NCI-H526 (cell line): ENCODE measurements around the gene FOXJ3.
A peak's percentile ranks its signal among the peaks of the same experiment; 100 is the strongest.

Source experiments
- DNase-seq, 2 experiments: peaks; one replicate each; lab custom pipeline; 2025; lab: John Stamatoyannopoulos, UW

FOXJ3 gene

GRCh38 chr1:42311138-42311537 is 23.9 kb downstream of the FOXJ3 start:
- DNase-seq, result no peak

GRCh38 chr1:42306977-42307376 is 28.1 kb downstream of the FOXJ3 start:
- no peak for DNase-seq

- no peak for DNase-seq
Measured at GRCh38 chr1:42305639-42306038, 29.4 kb downstream of the FOXJ3 start.

GRCh38 chr1:42302034-42302433 is 33.0 kb downstream of the FOXJ3 start:
- no peak for DNase-seq

GRCh38 chr1:42298520-42298919 is 36.5 kb downstream of the FOXJ3 start:
- DNase-seq, result no peak

GRCh38 chr1:42295816-42296215 is 39.2 kb downstream of the FOXJ3 start:
- DNase-seq, result no peak

GRCh38 chr1:42290130-42290529 is 44.9 kb downstream of the FOXJ3 start:
- DNase-seq, result no peak

GRCh38 chr1:42288311-42288985 is 46.6 kb downstream of the FOXJ3 start:
- DNase-seq, result no peak

GRCh38 chr1:42282867-42283583 is 52.0 kb downstream of the FOXJ3 start:
- DNase-seq, result no peak

- peak in 1 of 2 experiments; percentile 2 for DNase-seq
Measured at GRCh38 chr1:42282024-42282579, 52.9 kb downstream of the FOXJ3 start.

GRCh38 chr1:42280821-42281220 is 54.2 kb downstream of the FOXJ3 start:
- no peak for DNase-seq

- DNase-seq, result no peak
Measured at GRCh38 chr1:42279055-42279454, 56.0 kb downstream of the FOXJ3 start.

- DNase-seq, result no peak
Measured at GRCh38 chr1:42272920-42273319, 62.1 kb downstream of the FOXJ3 start.

GRCh38 chr1:42267904-42268303 is 67.1 kb downstream of the FOXJ3 start:
- no peak for DNase-seq

- DNase-seq, result no peak
Measured at GRCh38 chr1:42266253-42267135, 68.5 kb downstream of the FOXJ3 start.

GRCh38 chr1:42264511-42265190 is 70.4 kb downstream of the FOXJ3 start:
- DNase-seq, result no peak

GRCh38 chr1:42263019-42263418 is 72.0 kb downstream of the FOXJ3 start:
- no peak for DNase-seq

GRCh38 chr1:42260376-42261070 is 74.5 kb downstream of the FOXJ3 start:
- no peak for DNase-seq

GRCh38 chr1:42259739-42260064 is 75.3 kb downstream of the FOXJ3 start:
- no peak for DNase-seq

GRCh38 chr1:42259059-42259738 is 75.8 kb downstream of the FOXJ3 start:
- no peak for DNase-seq

GRCh38 chr1:42258218-42258617 is 76.8 kb downstream of the FOXJ3 start:
- DNase-seq, result no peak
